Daoy (cell line): Measurements from ENCODE around the gene PTRHD1. TPM values are rescaled to one million over a fixed set of nuclear protein-coding genes. Genes with fewer than 3 reads are reported as not detected.
"Not testable (repeated sequence)": the region's sequence is repeated elsewhere in the genome, so short reads cannot be mapped to it uniquely, and the experiment has no call there.

Experiments used
- DNase-seq: peaks from one replicate; pipeline ENCODE4 v3.0.0-alpha.2; 2015; ENCODE audit warnings: low read depth
- total RNA-seq: library from RNA; depleted of rRNA; stranded (reverse); fragments of >200 nt; shearing (Covaris generic); gene quantifications from 2 replicates; pipeline ENCODE4 v1.2.3, GENCODE V29; 2014

The PTRHD1 gene
- total RNA-seq, 1 experiment from 2014 or later: 41.0 TPM

- DNase-seq: no peak
Measured at GRCh38 chr2:24813691-24814137, 20.5 kb upstream of the PTRHD1 start.

GRCh38 chr2:24809316-24810007, 16.3 kb upstream of the PTRHD1 start:
- DNase-seq: no peak

GRCh38 chr2:24806661-24807036, 13.5 kb upstream of the PTRHD1 start:
- DNase-seq: no peak

- not testable (repeated sequence) for DNase-seq
Measured at GRCh38 chr2:24805811-24806660, 12.8 kb upstream of the PTRHD1 start.

- not testable (repeated sequence) for DNase-seq
Measured at GRCh38 chr2:24800487-24800886, 7.3 kb upstream of the PTRHD1 start.

DNA sequence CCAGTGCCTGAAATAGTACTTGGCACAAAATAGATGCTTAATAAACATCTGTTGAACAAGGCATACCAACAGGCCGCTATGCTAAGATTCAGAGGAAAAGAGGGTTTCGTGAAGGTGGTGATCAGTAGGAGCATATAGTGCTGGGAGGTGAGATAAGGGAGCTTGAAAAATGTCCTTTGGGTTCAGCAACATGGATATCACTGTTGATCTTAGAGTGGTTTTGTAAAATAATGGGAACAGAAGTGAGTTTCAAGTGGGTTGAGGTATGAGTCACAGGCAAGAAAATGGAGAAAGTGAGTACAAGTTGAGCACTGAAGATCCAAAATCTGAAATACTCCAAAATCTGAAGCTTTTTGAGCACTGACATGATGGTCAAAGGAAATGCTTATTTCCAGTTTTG, 4.5 kb upstream of the PTRHD1 start:
- DNase-seq: no peak

- peak; percentile 39 for DNase-seq
Measured at GRCh38 chr2:24793761-24794435, 707 bp upstream of the PTRHD1 start.

- DNase-seq: no peak
Measured at GRCh38 chr2:24792542-24792873, 683 bp downstream of the PTRHD1 start.

- no peak for DNase-seq
Measured at GRCh38 chr2:24791452-24791851, 1.7 kb downstream of the PTRHD1 start.

- no peak for DNase-seq
Measured at GRCh38 chr2:24788816-24789215, 4.4 kb downstream of the PTRHD1 start.

DNA sequence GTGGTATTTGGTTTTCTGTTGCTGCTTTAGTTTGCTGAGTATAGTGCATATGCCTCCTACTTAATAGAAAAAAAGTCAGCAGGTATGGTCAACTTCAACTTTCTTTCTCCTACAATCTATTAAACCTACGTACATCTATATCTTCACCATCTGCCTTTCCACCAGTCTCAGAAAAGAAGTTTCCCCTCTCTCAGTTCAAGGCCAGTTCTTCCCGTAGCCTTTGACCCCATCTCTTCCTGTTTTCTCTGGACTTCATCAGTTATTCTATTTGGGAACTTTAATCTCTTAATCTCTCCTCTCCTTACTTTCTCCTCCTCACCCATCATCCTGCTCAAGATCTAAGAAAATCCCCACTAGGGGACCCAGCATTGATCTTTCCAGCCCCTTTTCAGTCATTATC, 5.7 kb downstream of the PTRHD1 start:
- no peak for DNase-seq

GRCh38 chr2:24785671-24786321, 7.4 kb downstream of the PTRHD1 start:
- DNase-seq: no peak

GRCh38 chr2:24783641-24784040, 9.6 kb downstream of the PTRHD1 start:
- no peak for DNase-seq

DNA sequence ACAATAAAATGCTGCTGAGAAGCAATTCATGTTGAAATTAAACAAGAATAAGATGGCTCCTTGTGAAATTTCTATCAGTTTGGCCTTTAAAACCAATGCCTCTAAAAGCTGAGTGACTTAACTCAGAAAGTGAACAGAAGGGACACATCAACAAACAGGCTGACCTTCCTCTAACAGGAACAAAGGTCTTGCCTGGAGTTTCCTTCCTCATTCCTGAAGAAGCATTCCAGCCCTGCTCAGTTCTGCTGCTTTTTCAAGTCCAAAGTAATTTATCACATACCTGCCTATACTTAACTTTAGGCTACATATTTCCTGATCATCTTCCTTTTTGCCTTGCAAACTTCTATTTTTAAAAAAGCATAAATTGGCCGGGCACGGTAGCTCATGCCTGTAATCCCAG, 14.1 kb downstream of the PTRHD1 start:
- no peak for DNase-seq

DNA sequence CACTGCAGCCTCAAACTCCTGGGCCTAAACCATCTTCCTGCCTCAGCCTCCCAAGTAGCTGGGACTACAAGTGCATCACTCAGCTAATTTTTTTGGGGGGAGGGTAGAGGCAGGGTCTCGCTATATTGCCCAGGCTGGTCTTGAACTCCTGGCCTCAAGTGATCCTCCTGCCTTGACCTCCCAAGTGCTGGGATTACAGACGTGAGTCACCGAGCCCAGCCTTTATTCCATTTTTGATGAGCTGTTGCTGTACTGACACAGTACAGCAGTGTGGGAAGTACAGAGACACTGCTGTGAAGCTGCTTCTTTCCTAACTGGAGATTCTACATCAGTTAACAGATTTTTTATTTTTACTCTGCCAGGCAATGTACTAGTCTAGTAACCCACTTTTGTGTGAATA, 18.8 kb downstream of the PTRHD1 start:
- DNase-seq: no peak

DNA sequence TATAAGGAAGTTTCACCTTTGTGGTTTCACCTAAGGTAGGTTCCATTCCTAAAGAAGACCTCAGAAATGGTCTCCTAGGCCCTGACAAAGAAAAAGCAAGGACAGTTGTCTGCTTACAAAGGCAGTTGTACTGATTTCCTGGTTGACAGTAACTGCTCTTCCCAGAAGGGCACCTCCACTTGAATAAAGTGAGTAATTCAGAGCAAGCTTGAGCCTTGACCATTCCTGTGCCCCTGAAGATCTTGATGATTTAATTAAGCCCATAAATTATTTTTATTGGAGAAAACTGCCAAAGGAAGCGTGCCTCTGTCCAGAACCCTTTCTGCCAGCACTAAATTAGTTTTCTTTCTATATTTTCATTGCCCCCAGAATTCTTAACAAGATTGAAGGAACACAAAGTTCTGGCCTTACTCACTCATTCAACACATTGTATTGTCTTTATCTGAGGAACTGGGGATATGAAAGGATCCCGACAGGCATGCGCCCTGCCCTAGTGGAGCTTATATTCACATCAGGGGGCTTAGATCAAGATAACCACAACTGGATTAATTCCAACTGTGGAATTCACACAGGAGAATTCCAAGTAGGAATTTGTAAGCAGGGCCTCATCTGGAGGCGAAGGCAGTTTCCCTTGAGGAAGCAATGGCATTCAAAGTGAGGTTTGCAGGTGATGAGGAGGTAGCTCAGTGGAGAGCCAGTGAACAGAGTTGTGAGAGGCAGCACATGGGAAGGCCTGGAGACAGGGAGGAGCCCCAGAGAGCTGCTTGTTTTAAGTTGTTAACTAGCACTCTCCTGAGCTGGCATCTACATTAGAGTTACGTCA, 21.2 kb downstream of the PTRHD1 start:
- DNase-seq: no peak

DNA sequence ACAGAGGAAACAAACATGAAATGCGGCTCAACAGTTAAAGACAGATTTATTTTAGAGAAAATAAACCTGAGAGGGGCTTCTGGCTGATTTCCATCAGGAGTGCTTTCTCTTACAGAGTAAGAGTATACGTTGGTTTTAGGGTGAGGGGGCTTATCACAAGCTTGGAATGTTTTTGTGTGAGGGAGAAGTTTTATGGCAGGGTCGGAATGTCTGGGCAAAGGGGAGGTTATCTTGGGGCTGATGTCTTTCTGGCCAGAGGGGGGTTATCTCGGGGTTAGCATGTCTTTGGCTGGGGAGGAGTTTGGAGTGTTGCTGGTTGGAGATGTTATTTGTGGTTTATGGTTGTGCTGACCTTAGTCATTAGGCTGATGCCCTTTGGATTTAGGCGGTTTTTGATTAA, 22.1 kb downstream of the PTRHD1 start:
- DNase-seq: no peak

- no peak for DNase-seq
Measured at GRCh38 chr2:24768601-24769000, 24.6 kb downstream of the PTRHD1 start.

- DNase-seq: no peak
Measured at GRCh38 chr2:24768013-24768412, 25.2 kb downstream of the PTRHD1 start.

DNA sequence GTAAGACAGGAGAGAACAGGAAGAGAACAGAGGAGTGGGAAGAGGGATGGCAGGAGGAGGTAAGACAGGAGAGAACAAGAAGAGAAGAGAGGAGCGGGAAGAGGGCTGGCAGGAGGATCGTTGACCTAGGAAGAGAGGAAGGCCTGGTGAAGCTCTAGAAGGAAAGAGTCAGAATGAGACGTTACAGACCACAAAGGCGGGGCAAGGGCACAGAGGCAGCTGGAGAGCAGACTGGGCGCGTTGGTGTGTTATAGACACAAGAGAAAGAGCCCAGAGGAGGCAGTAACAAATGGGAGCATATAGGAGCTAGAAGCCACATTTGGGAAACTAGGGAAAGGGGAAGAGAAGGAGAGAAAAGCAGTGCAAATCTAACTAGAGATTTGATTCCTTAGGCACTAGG, 26.6 kb downstream of the PTRHD1 start:
- no peak for DNase-seq

DNA sequence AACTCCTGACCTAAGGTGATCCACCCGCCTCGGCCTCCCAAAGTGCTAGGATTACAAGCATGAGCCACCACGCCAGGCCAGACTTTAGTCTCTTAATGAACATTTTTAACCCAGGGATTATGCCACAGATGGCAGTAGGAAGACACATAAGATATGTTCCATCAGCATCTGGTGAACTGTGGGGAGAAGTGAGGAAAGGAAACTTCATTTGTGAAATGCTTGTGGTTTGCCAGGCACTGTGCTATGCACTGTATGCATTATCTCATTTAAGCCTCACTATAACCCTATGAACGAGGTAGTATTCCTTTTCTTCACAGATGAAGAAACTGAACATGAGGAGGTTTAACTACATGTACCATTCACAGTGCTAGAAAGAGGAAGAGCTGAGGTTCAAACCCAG, 29.3 kb downstream of the PTRHD1 start:
- DNase-seq: no peak
